Umbilical cord (tissue), 2 donors: Measurements from ENCODE around the gene TRIM67. TPM values are rescaled to one million over a fixed set of nuclear protein-coding genes. Genes with fewer than 3 reads are reported as not detected.
A peak's percentile ranks its signal among the peaks of the same experiment; 100 is the strongest.

Experiments
- DNase-seq: peaks from one replicate; pipeline ENCODE4 v3.0.0-alpha.2; 2015; ENCODE audit warnings: low spot score
- total RNA-seq: library from RNA; depleted of rRNA; stranded (reverse); fragments of >200 nt; gene quantifications from one replicate; pipeline ENCODE4 v1.2.3, GENCODE V29; 2014; ENCODE audit warnings: low replicate concordance; ENCODE audit not compliant: insufficient read depth

TRIM67 gene
- total RNA-seq, 1 donor from 2014 or later: 1.2 TPM

DNA sequence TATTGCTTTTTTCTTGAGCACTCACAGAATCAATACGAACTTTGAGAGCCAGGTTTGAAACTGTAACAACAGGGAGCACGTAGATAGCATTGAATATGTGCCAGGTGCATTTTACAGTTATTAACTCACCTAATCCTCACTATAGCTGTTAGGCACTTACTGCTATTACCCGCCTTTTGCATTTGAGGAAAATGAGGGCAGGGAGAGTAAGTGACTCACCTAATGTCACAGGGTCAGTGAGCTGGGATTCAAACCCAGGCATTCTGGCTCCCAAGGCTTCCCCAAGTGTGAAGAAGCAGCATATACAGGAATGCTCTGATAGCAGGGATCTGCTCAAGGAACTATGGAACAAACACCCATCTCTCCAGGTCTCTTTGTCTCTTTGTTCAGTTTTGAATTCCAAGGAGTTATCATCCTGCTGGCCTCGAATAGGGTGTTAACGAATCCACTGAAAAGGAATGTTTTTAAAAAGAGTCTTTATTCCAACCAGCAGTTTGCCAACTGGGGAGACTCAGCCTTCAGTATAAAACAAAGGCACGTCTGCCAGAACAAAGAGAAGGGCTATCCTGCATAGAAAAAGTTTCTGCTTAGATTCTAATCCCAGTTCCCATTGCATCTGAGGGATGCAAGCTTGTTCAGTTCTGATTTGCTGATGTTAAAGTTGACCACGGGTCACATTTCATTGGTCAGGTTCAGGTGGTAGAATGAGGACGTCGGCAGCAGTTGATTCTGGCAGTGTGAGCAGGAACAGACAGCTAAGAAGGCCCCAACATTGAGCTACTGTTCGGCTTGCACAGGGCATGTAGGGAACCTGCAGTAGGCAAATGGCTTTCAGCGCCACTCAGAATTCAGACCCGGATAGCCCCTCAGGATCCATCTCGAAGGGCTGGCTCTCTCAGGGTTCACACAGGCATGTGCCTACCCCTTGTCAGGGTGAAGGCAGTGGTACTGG lies 22.1 kb downstream of the TRIM67 start:
- no peak for DNase-seq

DNA sequence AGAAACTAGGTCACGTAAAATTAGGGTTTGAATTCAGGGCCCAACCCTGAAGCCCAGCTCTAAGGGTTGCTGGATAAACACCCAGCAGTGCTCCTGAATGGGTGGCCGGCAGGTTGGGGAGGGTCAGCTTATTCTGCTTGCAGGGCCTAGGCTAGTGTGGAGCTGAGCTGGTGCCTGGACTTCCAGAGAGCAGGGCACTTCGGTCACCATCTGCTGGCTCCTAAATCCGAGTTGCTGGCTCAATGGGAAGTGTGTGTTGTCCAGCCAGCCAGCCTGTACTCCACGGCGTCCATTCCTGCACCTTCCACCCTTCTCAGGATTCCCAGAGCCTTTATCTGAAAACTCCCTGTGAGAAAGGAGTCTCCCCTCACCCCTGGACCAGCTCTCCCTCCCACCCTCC lies 23.0 kb downstream of the TRIM67 start:
- no peak for DNase-seq

DNA sequence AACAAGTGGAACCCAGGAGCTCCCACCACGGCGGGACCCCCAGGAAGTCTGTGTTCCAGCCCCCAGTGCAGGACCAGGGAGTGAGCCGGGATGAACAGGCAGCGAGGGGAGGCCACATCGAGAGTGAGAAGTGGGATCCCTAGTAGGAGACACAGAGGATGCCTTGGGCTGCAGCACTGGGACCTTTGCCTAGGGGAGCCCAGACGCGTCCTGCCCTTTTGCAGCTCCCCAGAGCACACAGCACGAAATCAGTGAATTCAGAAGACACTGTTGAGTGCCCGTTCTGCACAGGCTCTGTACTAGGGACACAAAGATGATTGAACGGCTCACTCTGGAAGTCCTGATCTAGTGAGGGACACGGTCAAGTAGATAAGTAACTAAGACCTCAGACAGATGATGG lies 23.5 kb downstream of the TRIM67 start:
- no peak for DNase-seq

GRCh38 chr1:231186356-231187115 lies 24.7 kb downstream of the TRIM67 start:
- DNase-seq: no peak

GRCh38 chr1:231187571-231187970 lies 25.7 kb downstream of the TRIM67 start:
- DNase-seq: no peak

DNA sequence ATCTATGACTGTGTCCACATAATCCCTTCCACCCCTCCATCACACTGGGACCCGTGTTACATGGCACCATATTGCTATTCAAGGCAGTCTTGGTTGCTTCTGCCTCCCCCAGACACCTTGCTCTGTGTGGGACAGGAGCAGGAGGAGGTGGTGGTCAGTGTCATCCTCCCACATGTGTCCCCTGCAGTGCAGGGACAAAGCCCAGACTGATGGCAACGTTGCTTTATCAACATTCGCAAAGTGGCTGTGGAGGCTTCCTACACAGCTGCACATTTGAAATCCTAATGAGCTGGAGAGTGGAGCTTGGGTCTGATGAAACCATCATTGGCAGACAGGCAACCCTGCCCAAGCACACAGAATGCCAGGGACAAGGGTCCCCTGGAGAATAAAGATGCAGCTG lies 26.2 kb downstream of the TRIM67 start:
- no peak for DNase-seq

GRCh38 chr1:231188768-231189167 lies 26.9 kb downstream of the TRIM67 start:
- DNase-seq: no peak

DNA sequence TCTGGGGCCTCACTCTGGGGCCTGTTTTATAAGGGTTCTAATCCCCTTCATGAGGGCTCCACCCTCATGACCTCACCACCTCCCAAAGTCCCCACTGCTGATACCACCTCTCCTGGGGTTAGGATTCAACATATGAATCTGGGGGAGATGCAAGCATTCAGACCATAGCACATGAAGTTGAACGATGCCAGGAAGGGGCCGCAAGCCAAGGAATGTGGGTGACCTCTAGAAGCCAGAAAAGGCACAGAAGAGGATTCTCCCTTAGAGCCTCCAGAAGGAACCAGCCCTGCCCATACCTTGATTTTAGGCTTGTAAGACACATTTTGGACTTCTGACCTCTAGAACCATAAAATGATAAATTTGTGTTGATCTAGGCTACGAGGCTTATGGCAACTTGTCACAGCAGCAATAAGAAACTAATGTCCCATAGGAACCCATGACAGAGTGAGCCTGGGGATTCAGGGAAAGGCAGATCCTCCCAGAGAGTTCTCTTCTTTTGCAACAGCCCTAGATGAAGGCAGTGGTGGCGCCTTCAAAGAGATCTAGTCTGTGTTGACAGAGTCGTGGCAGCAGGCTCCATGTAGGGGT lies 27.9 kb downstream of the TRIM67 start:
- no peak for DNase-seq

DNA sequence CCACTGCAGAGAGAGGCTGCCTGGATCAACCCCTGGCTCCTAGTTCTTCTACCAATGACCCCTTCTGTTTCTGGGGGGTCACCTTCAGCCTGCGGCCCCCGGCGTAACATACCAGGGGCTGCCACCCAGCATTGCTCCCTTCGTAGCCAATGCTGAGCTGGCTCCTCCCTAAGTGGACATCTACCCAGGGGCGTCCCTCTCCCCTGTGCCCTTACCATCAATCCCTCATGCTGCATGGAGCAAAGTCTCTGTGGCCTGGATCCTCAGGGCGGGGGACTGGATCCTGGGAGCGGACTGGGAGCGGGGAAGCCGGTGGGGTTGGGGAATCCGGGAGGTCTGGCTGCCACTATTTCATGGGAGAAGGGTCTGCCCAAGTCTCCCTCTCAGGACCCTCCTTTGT lies 28.6 kb downstream of the TRIM67 start:
- DNase-seq: no peak

- DNase-seq: peak; percentile 18
These were observed 30.8 kb downstream of the TRIM67 start for GRCh38 chr1:231192620-231193163.

GRCh38 chr1:231193710-231194340 lies 32.0 kb downstream of the TRIM67 start:
- no peak for DNase-seq

GRCh38 chr1:231194476-231194842 lies 32.6 kb downstream of the TRIM67 start:
- no peak for DNase-seq

- DNase-seq: no peak
These were observed 33.1 kb downstream of the TRIM67 start for GRCh38 chr1:231194843-231195516.

GRCh38 chr1:231196307-231196706 lies 34.4 kb downstream of the TRIM67 start:
- DNase-seq: no peak

DNA sequence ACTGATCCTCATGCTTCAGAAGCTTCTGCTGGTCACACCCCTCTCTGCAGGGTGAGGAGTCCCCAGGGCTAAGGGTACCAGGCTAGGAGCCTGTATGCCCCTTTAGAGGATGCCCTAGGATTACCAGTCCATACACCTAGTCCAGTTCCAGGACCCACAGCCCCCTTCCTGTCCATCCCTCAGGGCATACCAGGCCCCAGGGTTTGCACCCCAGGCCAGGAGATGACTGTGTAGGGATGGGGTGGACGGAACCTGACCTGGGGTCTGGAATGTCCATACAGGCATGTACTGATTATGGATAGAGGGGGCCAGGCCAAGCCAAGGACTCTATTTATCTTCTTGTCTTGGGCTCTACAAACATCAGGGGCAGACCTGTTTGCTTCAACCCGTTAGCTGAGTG lies 34.9 kb downstream of the TRIM67 start:
- no peak for DNase-seq

DNA sequence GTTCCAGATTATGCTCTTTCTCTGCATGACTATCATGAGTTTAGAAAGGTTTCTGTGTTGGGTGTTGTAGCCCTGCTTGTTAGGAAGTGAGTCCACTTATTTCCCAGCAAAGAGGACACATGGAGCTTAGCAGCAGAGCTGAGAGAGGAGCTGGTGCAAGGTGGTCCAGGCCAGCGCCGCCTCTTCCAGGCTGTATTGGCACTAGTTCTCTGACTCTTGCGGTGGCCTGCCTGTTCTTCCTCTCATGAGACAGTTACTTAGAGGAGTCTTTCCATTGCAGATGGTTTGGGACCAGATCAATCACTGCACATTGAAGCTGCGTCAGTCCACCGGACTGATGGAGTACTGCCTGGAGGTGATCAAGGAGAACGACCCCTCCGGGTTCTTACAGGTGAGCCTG lies 38.0 kb downstream of the TRIM67 start:
- DNase-seq: no peak

DNA sequence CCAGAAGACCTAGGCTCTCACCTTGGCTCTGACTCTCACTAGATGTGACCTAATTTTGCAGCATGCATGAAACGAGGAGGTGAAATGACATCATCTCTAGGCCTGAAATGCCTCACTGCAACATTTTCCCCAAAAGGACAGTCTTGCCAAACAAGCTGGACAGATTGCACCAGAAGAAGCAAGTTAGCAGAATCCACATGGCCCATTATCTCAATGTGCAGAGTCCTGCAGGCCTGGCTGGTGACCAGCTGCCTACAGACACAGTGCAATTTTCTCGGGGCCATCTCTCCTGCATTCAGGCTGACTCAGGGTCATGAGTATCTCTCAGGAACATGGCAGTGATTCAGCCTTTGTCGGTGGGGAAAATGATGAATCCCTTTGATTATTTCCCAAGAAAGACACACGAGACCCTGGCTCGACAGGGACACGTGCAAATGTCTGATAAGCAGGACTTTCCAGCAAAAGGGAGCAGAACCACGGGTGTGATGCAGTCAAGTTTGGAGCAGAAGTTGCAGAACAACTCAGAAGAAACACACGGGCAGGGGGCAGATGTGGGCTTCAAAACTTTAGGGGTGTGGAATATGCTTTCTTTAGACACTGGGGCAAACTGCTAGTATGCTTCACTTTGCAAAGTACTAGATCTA lies 38.7 kb downstream of the TRIM67 start:
- peak; percentile 27 for DNase-seq

- DNase-seq: no peak
These were observed 39.6 kb downstream of the TRIM67 start for GRCh38 chr1:231201375-231201978.

GRCh38 chr1:231201979-231202633 lies 40.2 kb downstream of the TRIM67 start:
- DNase-seq: no peak
